Activated B cell treated with CpG ODN at 0.5 μM for 24 hours (primary cell): ENCODE data around the gene HMCN1. TPM values are rescaled to one million over a fixed set of nuclear protein-coding genes. Genes with fewer than 3 reads are reported as not detected.

Experiments
- ATAC-seq: fragments of 200-7000 bp; cut with Tn5 transposase; one replicate; pipeline ENCODE4 v1.10.0; 2021; ENCODE audit warnings: low read depth, mild to moderate bottlenecking, moderate library complexity
- CTCF ChIA-PET: fragments of 350-600 bp; sonication (Branson Sonifier 250); formaldehyde crosslinking; loops from one replicate; lab custom pipeline; 2021; ENCODE audit warnings: antibody characterized with exemption; lab: Charles Lee
- POLR2A ChIA-PET: fragments of 350-600 bp; sonication (Branson Sonifier 250); formaldehyde crosslinking; loops from one replicate; lab custom pipeline; 2021; ENCODE audit warnings: antibody characterized with exemption; lab: Charles Lee
- DNase-seq: peaks from one replicate; pipeline ENCODE4 v3.0.0; 2022
- H3K27ac Mint-ChIP-seq: one replicate; pipeline ENCODE4 v1.8.0; 2020; ENCODE audit warnings: mixed read lengths
- H3K27me3 Mint-ChIP-seq: one replicate; pipeline ENCODE4 v1.8.0; 2021; ENCODE audit warnings: mixed read lengths
- H3K36me3 Mint-ChIP-seq: one replicate; pipeline ENCODE4 v1.8.0; 2021; ENCODE audit warnings: low read depth, mixed read lengths
- H3K4me1 Mint-ChIP-seq: one replicate; pipeline ENCODE4 v1.8.0; 2021; ENCODE audit warnings: mixed read lengths
- H3K4me3 Mint-ChIP-seq: one replicate; pipeline ENCODE4 v1.8.0; 2020; ENCODE audit warnings: mild to moderate bottlenecking, mixed read lengths
- H3K9me3 Mint-ChIP-seq: one replicate; pipeline ENCODE4 v1.8.0; 2020; ENCODE audit warnings: mixed read lengths
- intact Hi-C: fragments of 100-400 bp; cut with micrococcal nuclease; formaldehyde crosslinking; loops from one replicate; pipeline ENCODE4 v1.15.1; 2024
- total RNA-seq: library from RNA; stranded (reverse); gene quantifications from 2 replicates; pipeline ENCODE4 v1.2.3, GENCODE V29; 2022
- TF ChIP-seq, protein P1 (sequence below): fragments of 200-600 bp; IDR thresholded peaks from one replicate; pipeline ENCODE4 v1.8.0; 2022; ENCODE audit warnings: antibody characterized with exemption, mild to moderate bottlenecking

Gene HMCN1
- total RNA-seq, 1 donor from 2014 or later: 0.27 TPM

DNA sequence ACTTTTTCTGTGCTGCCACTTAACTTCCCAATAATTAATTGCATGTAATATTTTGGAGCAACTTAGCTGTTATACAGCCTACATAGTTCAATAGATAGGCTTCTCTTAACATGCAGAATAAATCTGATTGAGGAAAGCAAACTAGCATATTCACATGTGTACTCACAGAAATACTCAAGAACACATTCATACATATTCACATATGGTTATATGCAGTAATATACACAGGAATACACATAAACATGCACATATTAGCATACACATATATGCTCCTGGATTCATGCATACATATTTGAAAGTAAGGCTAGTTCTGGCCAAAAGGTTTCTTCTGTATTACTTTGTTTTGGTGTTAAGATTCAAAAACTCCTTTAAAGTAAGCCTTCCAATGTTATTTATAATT is 73.1 kb downstream of the HMCN1 start:
- Mint-ChIP-seq H3K36me3 (no peaks in the 10 kb centered on the region), H3K27me3 (peaks cover 5% of the 10 kb centered on the region), H3K27ac (no peak overlapping the region), H3K4me3 (no peak overlapping the region), H3K9me3 (no peaks in the 10 kb centered on the region), H3K4me1 (no peaks in the 10 kb centered on the region)
- DNase-seq (no peak), ATAC-seq (no peak)
- TF ChIP-seq, protein P1, sequence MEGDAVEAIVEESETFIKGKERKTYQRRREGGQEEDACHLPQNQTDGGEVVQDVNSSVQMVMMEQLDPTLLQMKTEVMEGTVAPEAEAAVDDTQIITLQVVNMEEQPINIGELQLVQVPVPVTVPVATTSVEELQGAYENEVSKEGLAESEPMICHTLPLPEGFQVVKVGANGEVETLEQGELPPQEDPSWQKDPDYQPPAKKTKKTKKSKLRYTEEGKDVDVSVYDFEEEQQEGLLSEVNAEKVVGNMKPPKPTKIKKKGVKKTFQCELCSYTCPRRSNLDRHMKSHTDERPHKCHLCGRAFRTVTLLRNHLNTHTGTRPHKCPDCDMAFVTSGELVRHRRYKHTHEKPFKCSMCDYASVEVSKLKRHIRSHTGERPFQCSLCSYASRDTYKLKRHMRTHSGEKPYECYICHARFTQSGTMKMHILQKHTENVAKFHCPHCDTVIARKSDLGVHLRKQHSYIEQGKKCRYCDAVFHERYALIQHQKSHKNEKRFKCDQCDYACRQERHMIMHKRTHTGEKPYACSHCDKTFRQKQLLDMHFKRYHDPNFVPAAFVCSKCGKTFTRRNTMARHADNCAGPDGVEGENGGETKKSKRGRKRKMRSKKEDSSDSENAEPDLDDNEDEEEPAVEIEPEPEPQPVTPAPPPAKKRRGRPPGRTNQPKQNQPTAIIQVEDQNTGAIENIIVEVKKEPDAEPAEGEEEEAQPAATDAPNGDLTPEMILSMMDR: no peak
- ChIA-PET POLR2A (no interaction called here), CTCF (no interaction called here)
- intact Hi-C loops: no loop called here

DNA sequence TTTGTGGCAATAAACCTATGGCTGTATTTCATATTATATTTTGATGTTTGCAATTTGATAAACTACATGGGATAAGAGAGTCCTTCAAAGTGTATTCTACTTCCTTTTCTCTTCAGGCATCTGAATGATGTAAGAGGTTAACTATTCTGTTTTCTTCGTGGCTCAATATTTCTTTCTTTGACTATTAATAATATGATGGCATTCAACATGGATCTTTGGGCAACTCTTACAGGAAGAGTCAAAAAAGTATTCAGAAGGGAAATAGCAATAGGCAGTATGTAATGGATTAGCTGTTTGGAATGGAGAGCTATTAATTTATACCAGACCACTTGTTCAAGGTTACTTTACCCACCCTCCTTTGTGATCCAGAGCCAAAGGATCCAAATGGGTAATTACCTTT is 74.4 kb downstream of the HMCN1 start:
- no peaks in the 10 kb centered on the region for H3K36me3 Mint-ChIP-seq
- H3K27ac Mint-ChIP-seq: no peak overlapping the region
- ATAC-seq: no peak
- no peaks in the 10 kb centered on the region for H3K9me3 Mint-ChIP-seq
- no peak for DNase-seq
- TF ChIP-seq, protein P1: no peak
- CTCF ChIA-PET: no interaction called here
- peaks cover 5% of the 10 kb centered on the region for H3K27me3 Mint-ChIP-seq
- intact Hi-C loops: no loop called here
- no peak overlapping the region for H3K4me3 Mint-ChIP-seq
- POLR2A ChIA-PET: no interaction called here
- no peaks in the 10 kb centered on the region for H3K4me1 Mint-ChIP-seq

DNA sequence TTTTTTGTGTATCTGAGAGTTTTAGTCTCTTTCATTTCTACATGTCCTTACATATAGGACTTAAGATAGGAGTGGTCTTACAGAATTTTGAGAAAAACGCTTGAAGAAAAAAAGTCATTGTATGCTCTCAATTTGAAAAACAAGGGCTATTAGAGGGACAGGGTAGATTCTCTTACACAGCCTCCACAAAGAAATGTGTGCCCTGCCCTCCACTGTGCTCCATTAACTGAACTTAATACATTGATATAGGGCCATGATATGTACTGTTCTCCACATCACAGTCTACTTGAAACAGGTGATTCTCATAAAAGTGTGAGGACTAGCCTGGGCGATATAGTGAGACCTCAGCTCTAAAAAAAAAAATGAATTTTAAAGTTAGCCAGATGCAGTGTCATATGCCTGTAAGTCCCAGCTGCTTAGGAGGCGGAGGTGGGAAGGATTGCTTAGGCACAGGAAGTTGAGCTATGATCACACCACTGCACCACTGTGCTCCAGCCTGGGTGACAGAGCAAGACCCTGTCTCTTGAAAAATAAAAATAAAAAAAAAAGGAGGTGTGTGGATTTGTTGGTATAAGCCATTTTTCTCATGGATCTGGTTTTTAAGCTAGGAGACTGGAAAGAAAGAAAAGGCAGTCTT is 77.0 kb downstream of the HMCN1 start:
- Mint-ChIP-seq H3K27ac (no peak overlapping the region), H3K9me3 (no peaks in the 10 kb centered on the region), H3K36me3 (no peaks in the 10 kb centered on the region), H3K27me3 (no peaks in the 10 kb centered on the region), H3K4me3 (no peak overlapping the region), H3K4me1 (no peaks in the 10 kb centered on the region)
- TF ChIP-seq, protein P1: no peak
- DNase-seq (no peak), ATAC-seq (no peak)
- intact Hi-C loops: loop anchor here (5.0 to 10.0 kb wide), 2 partner anchors 516 to 1174 kb away; no protein-coding TSS in a partner anchor
- CTCF ChIA-PET: no interaction called here
- POLR2A ChIA-PET: no interaction called here

DNA sequence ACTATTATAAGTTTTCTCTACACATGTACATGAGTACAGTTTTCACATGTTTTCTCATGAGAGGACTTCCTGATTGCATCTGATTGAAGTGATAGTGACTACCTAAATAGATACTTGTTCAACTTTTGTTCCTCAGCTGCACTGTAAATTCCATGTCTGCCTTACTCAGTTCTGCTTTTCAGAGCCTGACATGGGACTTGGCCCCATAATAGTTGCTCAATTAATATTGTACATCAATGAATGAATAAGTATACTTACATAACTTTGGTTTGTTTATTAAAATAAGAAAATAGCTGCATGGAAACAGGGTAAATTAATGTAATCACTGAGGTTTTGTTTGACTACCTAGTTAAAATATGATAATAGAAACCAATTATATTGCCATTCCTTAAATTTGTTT is 78.7 kb downstream of the HMCN1 start:
- TF ChIP-seq, protein P1: no peak
- no peak overlapping the region for H3K4me3 Mint-ChIP-seq
- intact Hi-C loops: loop anchor here (1.0 to 10.0 kb wide), 3 partner anchors 399 to 1172 kb away; no protein-coding TSS in a partner anchor
- no peaks in the 10 kb centered on the region for H3K36me3 Mint-ChIP-seq
- no peak for DNase-seq
- H3K4me1 Mint-ChIP-seq: no peaks in the 10 kb centered on the region
- no peak for ATAC-seq
- ChIA-PET CTCF (no interaction called here), POLR2A (no interaction called here)
- H3K9me3 Mint-ChIP-seq: no peaks in the 10 kb centered on the region
- no peaks in the 10 kb centered on the region for H3K27me3 Mint-ChIP-seq
- H3K27ac Mint-ChIP-seq: no peak overlapping the region

DNA sequence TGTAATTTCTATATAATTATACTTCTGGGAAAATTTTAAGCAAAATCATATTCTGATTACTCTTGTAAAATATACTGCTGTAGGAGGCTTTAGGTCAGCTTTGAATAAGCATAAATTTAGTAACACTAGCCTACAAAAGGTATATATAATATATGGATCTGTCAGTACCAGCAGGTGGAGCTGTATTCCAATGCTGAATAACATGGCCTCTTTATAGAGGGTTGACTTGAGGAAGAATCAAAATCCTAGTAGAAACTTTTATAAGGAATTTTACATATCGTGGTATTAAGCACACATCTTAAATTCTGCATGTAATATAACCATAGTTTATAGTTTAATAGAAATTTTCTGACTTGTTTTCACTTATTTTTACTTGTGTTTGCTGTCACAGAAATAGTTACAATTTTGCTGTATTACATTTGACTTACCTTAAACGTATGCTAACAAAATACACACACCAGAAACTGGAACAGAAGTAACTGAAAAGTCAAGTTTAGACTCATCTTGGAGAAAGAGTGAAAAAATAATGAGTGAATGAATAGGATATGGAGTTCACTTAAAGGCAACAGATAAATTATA is 79.3 kb downstream of the HMCN1 start:
- H3K4me1 Mint-ChIP-seq: no peaks in the 10 kb centered on the region
- POLR2A ChIA-PET: no interaction called here
- no peak for ATAC-seq

More for the DNA sequence above, 79.3 kb downstream of the HMCN1 start:
- no peak overlapping the region for H3K4me3 Mint-ChIP-seq
- CTCF ChIA-PET: no interaction called here
- TF ChIP-seq, protein P1: no peak
- DNase-seq: no peak
- intact Hi-C loops: loop anchor here (1.0 to 10.0 kb wide), 3 partner anchors 399 to 1171 kb away; no protein-coding TSS in a partner anchor
- H3K9me3 Mint-ChIP-seq: no peaks in the 10 kb centered on the region
- H3K27ac Mint-ChIP-seq: no peak overlapping the region
- H3K27me3 Mint-ChIP-seq: no peaks in the 10 kb centered on the region
- H3K36me3 Mint-ChIP-seq: no peaks in the 10 kb centered on the region
